22Rv1 (cell line): ENCODE results near the gene NBAS.

Experiments
- H3K27ac ChIP-seq: fragments of 450-650 bp; 2 replicates; pipeline ENCODE4 v1.5.1; 2017
- ZFX ChIP-seq: fragments of 450-650 bp; IDR thresholded peaks from 2 replicates; pipeline ENCODE4 v1.6.1; 2017; ENCODE audit warnings: antibody characterized with exemption, borderline replicate concordance
- TF ChIP-seq, protein P1 (sequence below): fragments of 450-650 bp; IDR thresholded peaks from 2 replicates; pipeline ENCODE4 v1.5.1; 2017; ENCODE audit warnings: mild to moderate bottlenecking

The NBAS gene

DNA sequence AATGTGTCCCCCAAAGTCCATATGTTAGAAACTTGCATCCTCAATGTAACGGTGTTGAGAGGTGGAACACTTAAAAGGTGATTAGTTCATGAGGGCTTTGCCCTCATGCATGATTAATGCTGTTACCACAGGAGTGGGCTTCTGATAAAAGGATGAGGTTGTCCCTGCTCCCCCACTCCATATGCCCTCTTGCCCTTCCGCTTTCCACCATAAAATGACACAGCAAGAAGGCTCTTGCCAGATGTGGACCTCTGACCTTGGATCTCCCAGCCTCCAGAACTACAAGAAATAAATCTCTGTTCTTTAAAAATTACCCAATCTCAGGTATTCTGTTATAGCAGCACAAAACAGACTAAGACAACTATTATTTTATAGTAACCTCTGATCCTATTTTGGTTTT is 412.1 kb downstream of the NBAS start:
- no peak for TF ChIP-seq ZFX
- TF ChIP-seq, protein P1, sequence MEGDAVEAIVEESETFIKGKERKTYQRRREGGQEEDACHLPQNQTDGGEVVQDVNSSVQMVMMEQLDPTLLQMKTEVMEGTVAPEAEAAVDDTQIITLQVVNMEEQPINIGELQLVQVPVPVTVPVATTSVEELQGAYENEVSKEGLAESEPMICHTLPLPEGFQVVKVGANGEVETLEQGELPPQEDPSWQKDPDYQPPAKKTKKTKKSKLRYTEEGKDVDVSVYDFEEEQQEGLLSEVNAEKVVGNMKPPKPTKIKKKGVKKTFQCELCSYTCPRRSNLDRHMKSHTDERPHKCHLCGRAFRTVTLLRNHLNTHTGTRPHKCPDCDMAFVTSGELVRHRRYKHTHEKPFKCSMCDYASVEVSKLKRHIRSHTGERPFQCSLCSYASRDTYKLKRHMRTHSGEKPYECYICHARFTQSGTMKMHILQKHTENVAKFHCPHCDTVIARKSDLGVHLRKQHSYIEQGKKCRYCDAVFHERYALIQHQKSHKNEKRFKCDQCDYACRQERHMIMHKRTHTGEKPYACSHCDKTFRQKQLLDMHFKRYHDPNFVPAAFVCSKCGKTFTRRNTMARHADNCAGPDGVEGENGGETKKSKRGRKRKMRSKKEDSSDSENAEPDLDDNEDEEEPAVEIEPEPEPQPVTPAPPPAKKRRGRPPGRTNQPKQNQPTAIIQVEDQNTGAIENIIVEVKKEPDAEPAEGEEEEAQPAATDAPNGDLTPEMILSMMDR, result no peak
- no peak overlapping the region for H3K27ac ChIP-seq

DNA sequence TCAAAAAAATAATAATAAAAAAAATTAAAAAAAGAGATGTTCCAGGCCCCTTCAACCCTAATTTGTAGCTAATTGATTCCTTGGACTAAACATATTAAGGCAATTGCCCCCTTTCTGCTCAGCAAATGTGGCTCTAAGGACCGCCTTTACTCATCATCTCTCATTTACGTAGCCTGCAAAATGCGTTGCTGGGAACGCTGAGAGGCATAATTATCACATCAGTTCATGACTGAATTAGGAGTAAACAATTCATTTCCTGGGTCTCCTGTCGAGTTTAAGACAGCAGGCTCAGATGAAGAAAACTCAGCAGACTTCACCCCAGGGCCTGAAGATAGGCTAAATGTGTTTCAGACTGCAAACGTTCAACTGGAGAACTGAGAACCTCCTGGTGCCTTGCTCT is 413.5 kb downstream of the NBAS start:
- TF ChIP-seq, protein P1, result no peak
- no peak for TF ChIP-seq ZFX
- H3K27ac ChIP-seq, result no peak overlapping the region

DNA sequence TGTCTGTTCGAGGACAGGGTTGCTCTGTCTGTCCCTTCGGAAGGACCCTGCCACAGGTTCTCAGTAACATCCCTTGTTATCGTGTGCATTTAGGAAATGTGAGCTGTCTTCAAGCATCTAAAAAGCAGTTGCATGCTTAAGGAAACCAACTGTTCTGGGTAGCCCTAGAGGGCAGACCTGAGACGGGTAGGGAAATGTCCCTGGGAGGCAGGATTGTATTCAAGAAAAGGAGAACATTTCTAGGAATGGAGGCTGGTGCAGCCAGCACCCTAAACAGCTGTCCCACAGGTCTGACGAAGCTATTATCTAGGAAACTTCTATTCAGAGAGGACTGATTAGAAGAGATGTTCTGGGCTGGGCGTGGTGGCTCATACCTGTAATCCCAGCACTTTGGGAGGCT is 414.2 kb downstream of the NBAS start:
- no peak for TF ChIP-seq ZFX
- TF ChIP-seq, protein P1, result no peak
- no peak overlapping the region for H3K27ac ChIP-seq

DNA sequence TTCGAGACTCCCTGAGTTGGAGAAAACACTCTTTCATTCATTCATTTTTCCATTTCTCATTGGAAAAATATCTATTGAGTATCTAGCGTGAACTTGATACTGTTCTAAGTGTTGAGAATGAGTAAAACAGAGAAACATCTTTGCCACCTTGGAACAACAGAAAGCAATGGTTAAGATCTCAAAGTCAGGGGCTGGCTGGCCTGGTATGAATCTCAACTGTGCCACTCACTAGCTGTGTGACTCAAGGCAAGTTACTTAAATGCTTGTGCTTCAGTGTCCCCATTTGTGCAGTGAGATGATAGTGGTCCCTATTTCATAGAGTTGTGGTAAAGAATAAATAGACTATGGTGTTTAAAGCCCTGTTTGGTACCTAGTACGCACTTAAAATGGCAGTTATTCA is 415.2 kb downstream of the NBAS start:
- H3K27ac ChIP-seq, result no peak overlapping the region
- TF ChIP-seq ZFX, result no peak
- TF ChIP-seq, protein P1, result no peak

DNA sequence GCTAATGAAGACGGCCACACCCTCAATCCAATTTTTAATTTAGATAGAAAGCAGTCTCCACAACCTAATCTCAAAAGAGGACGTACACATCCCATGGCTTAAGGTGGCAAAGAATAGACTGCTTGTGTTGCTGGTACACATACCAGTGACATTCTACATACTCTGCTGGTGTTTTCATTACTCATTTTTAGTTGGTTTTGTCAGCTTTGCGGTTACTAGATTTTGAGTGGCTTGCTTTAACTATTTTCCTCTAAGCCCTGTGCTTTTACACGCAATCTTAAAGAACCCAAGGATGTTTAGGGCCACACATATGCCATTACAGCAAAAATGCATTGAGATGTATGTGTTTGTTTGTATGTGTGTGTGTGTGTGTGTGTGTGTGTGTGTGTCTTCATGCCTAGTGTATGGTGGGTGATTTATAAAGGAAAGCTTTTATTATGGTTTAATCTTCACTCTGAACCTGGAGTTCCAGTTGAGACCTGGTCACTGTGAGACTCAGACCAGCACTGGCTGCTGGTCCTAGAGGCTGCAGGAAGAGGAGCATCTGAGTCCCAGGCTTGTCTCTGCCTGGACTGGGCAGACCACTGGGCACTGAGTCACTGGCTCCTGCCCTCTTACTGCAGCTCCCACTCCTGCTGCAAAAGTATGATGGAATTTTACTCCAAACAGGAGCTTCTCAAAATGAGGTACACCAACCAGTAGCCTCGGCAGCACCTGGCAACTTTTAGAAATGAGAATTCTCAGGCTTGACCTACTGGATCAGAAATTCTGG is 415.9 kb downstream of the NBAS start:
- H3K27ac ChIP-seq, result no peak overlapping the region
- TF ChIP-seq, protein P1, result no peak
- TF ChIP-seq ZFX, result no peak

DNA sequence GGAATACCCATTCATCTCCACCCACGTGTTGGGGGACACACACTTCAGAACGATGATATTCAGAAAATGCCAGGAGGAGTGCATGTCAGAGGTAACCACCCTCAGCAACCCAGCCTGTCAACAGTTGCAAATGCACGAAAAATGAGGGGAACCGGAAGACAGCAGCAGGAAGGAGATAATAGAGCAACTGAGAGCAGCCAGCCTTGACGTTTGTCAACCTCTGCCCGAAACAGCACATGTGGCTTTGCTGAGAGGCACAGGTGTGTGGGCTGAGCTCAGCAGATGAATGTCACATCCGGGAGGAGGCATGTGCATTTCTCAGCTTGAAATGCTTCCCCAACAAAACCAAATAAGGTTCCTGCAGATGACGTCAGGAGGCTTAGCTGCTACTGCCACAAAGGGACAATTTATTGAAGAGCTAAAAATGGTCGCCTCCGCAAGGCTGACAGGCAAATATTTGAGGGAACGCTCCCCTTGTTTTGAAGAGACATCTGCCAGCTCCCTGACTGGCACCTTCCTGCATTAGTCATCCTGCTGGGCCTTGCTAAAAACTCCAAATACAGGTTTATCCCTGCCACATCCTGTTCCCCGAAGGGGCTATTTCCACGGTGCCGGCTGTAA is 419.0 kb downstream of the NBAS start:
- no peak overlapping the region for H3K27ac ChIP-seq
- no peak for TF ChIP-seq ZFX
- TF ChIP-seq, protein P1, result no peak

DNA sequence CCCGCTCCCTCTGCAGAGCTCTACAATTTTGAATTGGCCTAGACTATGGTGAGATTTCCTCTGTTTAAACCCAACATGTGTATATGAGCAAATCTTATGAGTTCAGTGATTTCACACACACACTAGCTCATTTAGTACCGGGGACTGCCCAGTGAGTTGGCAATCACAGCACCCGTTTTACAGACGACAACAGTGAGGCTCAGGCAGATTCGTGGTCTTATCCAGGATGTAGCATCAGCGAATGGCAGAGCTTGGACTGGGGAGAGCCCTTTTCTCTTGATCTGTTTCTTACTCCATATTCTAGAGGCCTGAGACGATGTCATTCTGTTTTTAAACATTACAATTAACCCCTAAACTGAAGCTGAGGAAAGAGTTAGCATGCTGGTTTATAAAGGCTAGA is 419.9 kb downstream of the NBAS start:
- TF ChIP-seq ZFX, result no peak
- TF ChIP-seq, protein P1, result no peak
- no peak overlapping the region for H3K27ac ChIP-seq
